Tongue (tissue), 2 donors: ENCODE measurements around the gene CADM2. TPM values are rescaled to one million over a fixed set of nuclear protein-coding genes. Genes with fewer than 3 reads are reported as not detected.
A peak's percentile ranks its signal among the peaks of the same experiment; 100 is the strongest.

Experiments
- DNase-seq: peaks from one replicate; pipeline ENCODE4 v3.0.0-alpha.2; 2015
- total RNA-seq: library from RNA; depleted of rRNA; stranded (reverse); fragments of >200 nt; gene quantifications from one replicate; pipeline ENCODE4 v1.2.3, GENCODE V29; 2014

Gene CADM2
- total RNA-seq, 1 donor from 2014 or later: 13.3 TPM

DNA sequence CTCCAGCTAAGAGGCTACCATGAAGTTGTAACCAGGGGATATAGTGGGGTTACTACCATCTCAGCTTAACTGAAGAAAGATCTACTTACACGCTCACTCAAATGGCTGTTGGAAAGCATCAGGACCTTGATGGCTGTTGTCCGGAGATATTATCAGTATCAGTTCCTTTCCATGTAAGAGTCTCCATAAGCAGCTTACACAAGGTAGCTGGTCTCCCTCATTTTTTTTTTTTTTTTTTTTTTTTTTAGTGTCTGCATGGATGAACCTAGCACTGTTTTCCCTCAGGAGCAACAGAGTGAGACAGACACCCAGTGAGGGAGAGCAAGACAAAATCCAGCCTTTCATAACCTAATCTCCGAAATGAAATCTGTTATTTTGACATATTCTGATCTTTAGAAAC is 230.9 kb downstream of the CADM2 start:
- no peak for DNase-seq

DNA sequence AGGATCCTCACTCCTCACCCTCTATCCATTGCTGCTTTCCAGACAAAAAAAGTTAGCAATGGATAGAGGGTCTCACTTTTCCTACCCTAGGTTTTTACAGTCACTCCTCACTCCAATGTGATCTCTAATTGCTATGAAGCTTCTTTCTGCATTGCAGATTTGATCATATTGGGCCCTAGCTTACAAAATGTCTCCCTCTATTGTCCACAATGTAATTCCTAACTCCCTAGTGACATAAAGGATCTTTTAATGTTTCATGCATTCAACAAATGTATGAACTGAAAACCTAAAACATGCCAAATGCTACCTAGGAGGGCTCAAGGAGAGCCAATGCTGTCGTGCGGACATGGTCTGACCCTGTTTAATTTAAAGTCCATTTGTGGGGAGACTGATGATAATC is 234.8 kb downstream of the CADM2 start:
- DNase-seq: no peak

DNA sequence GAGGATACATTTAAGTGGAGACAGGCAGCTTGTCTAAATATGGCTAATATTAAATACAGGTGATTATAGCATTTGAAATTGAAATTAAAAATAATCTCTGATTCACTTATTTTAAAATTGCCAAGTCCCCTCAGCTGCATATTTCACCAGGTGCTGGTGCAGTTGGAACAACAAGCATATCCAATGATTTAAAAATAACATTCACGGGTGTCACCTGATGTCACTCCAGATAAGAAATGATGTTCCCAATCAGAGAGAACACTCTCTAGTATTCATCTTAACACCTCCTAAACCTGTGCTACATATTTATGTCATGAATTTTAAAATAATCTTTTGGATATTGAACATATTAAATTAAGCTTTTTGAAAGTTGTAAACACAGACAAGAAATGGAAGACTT is 249.9 kb downstream of the CADM2 start:
- DNase-seq: no peak

DNA sequence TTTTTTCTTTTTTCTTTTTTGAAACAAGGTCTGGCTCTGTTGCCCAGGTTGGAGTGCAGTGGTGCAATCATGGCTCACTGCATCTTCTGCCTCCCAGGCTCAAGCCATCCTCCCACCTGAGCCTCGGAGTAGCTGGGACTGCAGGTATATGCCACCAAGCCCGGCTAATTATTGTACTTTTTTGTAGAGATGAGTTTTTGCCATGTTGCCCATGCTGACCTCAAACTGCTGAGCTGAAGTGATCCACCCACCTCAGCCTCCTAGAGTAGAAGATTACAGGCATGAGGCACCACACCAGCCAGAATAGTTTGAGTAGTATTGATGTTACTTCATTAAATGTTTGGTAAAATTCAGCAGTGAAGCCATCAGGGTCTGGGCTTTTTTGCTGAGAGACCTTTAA is 251.8 kb downstream of the CADM2 start:
- DNase-seq: no peak

DNA sequence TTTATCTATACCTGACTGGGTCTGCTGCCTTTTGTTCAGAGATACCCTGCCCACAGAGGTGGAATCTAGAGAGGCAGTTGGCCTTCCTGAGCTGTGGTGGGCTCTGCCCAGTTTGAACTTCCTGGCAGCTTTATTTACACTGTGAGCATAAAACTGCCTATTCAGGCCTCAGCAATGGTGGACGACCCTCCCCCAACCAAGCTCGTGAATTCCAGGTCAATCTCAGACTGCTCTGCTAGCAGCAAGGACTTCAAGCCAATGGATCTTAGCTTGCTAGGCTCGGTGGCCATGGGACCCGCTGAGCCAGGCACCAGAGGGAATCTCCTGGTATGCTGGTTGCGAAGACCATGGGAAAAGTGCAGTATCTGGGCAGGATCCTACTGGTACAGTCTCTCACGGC is 270.2 kb downstream of the CADM2 start:
- no peak for DNase-seq

DNA sequence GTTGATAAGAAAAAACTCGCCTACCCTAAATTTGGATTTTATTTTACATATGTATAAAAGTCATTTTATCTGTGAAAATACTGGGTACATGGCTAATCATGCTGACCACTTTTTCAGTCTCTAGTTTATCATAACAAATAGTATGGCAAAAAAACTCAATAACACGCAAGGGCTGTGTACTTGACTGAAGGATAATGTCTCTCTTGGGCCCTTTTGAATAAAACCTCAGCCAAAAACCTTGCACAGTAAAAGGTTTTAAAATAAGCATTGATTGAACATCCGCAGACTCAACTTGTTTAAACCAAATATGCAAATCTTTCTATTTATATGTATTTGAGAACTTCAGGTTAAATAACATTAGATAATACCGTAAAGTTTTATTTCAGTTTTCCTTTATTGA is 285.3 kb downstream of the CADM2 start:
- no peak for DNase-seq

DNA sequence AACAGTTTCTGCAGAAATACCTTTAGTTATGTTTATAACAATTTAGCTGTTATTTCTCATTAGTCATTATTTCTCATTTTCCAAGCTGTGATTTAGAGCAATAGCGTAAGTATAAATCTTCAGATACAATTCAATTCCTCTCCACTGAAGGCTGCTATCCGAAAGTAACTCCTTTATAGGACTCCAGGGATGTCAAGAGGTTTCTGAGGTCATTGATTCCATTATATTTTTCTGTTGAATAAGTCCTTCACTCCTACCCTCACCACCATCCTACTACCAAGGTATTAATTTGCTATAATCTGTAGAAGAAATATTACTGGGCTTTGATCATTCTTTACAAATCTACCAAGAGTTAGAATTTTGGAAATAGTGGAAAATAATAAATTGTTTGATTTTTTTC is 285.7 kb downstream of the CADM2 start:
- DNase-seq: no peak

DNA sequence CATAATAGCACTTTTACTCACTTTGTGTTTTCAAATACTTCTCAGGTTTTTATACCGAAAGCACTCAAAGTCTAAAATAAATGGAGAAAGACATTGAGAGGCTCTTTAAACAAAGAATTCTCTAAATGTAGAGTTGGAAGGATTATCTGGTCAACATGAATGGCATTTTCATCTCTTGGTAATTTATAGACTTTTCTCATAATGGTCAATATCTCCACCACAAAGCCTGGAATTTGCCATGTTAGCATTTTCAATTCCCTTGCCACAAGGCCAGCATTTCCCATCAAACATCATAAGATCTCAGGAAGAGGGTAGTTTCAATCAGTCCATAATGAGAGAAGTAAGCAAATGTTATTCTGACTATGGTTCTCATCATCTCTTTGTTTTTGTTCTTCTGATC is 293.0 kb downstream of the CADM2 start:
- no peak for DNase-seq

DNA sequence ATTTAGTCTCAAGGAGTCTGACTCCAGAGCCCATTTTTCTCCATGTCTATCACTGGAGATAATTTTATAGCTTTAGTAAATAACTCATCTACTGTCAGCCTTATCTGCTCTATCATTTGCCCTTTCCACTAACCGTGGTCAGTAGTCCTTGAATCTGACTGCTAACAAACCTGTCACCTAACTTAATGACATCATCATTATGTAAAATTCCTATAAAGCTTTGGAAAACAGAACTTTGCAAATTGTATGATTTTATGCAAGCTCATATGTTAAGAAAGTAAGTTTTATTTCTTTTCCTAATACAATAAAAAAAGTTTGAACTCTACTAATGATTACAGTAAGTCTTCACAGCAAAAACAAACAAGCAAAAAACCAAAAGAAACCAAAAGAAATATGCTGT is 293.9 kb downstream of the CADM2 start:
- DNase-seq: no peak

DNA sequence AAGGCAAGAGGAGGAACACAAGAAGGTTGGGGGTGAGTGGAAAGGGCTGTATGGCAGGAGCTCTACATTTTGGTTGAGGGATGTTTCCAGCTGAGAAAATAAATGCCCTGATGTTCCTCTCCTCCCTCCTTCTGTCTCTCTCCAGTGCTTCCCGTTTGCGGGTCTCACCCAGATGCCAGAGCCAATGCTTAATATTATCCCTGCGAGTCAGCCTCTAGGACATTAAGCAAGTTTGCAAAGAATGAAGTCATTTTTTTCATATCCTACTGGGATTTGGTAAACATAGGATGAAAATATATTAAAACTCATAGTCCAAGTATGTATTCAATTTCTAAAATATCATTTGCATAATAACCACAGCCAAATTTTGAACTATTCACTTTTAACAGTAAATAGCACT is 295.9 kb downstream of the CADM2 start:
- no peak for DNase-seq

DNA sequence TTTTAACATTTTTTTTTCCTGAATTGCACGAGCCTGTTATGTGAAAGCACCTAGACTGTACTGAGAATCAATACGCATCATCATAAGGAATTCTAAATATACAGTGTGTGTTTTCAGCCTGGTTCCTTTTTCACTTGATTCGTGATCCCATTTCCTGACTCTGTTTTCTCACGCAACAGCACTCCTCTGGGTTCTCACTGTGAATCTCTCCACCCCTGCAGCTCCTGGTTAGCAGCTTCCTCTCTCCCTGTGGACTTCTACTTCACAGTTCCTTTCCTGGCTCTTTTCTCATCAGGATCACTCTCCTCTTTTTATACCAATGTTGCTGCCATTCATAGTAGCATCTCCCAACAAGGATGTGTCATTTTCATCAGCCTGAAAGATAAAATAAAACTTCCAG is 297.2 kb downstream of the CADM2 start:
- DNase-seq: no peak

DNA sequence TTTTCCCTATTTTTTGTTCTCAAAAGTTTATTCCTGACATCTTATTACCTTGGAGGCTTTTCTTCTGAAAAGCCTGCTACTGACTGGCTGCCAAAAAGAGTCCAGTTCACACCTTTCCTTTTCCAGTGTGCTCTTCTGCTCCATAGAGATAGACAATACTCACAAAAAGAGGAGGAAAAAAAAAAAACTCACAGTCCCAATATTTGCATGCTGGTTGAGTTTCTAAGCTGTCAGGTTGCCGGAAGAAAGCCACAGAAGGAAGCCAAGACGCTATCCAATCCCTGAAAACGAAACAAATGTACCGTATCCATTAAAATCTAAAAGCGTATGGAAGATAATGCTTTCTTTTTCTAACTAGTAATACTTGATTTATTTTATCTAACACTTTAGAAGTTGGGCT is 299.5 kb downstream of the CADM2 start:
- no peak for DNase-seq

DNA sequence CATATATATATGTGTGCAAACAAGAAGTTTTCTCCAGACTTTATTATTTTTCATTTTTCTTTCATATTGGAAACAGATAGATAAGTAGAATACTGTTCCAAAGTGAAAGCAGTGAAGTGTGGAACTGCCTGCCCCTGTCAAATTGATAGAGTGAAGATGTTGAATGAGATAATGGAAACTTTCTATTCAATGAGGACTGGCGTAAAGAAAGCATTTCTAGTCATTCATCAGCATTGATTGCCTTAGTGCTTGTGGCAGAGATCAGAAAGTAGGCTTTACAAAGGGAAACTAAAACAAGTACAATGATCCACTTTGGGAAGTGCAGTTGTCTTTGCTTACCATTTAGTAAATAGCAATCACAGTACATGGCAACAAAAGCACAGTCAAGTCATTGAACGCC is 300.0 kb downstream of the CADM2 start:
- DNase-seq: no peak

DNA sequence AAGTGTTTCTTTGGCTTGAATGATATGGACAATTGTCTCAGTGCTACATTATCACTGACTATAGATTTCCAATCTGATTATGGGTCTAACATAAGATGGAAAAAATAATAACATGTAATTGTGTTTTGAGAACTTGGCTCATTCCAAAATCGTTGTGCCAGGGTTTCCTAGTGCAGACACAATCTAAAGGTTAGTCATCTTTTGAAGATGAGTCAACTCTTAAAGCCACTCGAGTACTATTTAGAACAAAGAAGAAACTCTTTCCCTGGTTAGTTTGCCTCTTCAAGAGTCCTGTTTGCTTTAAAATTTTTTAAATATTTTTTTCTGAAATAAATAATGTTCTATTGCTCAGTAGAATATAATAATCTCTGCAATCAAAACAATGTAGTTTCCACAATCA is 301.0 kb downstream of the CADM2 start:
- no peak for DNase-seq

DNA sequence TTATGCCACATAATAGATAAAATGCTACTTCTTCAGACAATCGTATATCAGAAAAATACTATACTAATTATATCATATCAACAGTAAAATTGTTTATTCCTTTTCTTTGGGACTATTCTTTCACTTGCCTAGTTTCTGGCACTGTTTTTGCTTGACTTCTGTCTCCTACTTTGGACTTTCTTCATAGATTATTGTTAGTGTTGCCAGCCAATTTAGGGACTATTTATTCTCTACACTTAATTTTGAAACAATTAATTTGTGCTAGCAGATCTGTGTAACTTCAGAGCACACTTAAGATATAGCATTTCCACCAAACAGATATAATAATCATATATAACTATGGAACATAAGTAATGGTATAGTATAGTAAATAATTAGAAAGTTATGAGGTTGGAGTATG is 305.6 kb downstream of the CADM2 start:
- no peak for DNase-seq

DNA sequence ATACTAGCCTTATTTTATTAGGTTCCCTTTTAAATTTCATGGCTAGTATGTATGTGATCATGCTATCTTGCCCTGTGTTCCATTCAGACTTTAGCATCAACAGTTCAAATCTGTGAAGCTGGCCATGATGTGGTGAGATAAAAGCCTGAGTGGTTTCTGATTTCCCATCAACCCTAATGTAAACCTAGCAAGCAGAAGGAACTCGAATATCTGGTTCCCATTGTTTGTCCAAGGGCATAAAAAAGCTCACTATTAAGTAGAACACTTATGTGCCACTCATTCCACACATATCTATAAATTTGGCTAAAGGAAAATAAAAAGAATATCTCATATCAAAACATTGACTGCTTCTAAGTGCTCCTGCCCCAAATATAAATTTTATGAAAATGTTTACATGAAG is 311.7 kb downstream of the CADM2 start:
- DNase-seq: no peak

DNA sequence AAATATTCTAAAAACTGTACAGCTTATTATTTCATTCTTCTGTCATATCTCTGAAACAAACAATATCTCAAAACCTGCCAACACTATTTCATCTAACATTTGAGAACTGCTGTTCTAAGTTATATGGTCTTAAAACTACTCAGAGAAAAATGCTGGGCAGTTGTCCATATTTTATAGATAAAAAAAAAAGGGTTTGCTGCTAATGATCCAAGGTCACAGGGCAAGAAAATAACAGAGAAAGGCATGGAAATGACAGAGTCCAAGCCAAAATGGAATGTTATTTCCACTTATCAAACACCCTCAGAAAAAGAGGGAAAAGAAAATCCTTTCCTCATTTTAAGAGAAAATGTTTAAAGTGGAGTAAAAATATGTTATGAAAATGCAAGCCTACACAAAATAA is 313.1 kb downstream of the CADM2 start:
- DNase-seq: no peak

DNA sequence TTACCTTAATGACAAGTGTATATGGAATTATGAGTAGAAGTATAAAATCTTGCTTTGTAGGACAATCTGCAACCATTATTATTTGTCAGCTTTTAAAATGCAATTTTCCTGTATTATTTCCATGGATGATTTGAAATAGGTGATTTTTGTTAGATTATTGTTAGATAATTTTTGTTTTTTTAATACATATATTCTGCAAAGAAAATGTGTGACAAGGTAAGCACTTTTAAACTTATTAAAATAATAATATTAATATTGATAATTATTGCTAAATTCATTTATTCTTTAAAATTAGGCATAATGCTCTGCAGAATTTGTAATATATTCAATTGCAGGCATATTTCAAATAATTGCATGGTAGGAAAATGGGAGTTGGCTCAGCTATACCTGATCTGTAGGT is 329.5 kb downstream of the CADM2 start:
- no peak for DNase-seq

DNA sequence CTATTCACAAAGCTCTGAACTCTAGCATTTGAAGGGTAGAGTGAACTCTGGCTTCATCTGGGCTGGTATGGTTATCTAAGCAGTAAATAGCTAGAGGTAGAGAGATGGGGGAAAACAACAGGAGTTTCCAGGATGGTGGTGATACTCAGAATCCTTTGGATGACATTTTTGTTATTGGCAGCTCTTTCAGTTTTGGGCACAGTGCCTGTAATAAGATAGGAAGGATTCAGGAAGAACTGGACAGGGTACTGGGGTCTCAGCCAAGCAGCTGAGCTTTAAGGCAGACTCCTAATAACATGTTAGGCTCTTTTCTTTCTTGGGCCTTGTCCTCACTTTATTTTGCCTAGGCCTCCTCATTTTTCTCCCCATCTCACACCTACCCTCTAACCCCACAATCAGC is 338.5 kb downstream of the CADM2 start:
- DNase-seq: peak; percentile 7

DNA sequence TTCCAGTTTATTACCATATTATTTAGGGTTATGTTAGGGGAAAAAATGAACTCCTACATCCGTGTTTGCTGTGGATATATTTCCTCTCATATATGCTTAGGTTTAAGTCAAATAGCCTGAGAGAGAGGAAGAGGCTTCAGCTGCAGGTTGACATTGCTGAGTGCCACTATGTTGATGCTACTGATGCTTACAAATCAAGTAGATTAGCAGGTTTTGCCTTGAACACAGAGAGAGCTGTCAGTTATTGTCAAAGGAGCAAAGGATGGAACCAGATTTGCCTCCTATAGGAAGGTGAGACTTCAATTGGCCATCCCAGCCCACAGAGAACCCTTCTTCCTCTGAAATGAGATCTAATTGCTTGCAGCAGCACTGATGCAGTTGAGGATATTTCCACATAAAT is 339.2 kb downstream of the CADM2 start:
- DNase-seq: no peak

DNA sequence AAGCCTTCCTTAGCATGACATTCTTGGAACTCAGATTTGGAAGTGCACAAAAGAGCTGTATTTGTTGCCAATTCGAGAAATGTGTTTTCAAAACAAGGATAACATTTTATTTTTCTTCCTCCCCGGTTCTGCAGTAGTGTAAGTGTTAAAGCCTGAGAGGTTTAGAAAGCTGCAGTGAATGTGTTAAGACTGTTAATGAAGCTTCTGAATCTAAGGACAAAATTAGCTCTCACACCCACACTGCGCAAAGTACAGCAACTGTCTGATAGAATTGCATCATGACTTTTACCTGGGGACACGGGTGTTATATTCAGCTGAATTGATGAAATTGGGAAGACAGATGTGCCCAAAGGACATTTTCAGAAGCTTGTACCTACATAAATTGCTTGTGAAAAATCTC is 344.4 kb downstream of the CADM2 start:
- DNase-seq: no peak

DNA sequence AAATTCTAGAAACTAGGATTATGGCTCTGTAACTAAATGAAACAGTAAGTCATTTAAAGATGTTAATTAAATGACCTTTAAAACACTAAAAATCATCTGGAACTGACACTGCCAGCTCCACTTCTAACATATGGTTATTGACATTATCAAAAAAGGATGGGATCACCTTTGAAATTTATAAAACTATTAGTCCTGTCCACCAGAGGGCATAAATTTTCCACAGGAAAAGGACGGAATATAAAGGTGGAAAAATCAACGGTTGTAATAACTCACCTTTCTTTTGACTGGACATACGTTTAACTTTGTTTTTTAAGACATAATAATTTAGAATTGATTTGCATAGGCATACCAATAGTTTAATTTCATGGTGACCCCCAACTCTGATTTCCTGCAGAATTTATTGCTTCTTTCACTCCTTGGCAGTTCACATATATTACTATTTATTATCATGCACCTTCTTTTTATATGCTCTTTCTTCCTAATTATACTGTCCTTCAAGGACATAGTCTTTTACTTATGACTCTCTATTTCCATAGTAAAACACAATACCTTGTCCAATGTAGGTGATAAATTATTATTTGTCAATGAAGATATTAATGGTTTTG is 345.7 kb downstream of the CADM2 start:
- DNase-seq: peak; percentile 5

DNA sequence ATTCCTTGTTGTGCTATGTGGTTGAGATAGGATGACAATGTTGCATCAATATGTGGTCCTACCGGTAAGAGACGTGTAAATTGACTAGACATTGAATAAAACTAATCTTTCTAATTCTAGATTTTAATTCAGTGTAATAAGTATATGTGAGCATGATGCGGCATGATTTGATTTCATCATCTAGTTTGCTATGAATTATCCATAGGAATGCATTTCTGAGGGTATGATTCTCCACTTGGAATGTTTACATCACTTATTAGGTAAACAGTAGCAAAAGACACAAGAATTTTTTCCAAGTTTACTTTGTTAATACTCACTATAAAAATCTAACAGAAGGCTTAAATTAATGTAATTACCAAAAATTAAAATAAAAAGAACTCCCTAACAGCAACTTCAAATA is 353.5 kb downstream of the CADM2 start:
- no peak for DNase-seq

DNA sequence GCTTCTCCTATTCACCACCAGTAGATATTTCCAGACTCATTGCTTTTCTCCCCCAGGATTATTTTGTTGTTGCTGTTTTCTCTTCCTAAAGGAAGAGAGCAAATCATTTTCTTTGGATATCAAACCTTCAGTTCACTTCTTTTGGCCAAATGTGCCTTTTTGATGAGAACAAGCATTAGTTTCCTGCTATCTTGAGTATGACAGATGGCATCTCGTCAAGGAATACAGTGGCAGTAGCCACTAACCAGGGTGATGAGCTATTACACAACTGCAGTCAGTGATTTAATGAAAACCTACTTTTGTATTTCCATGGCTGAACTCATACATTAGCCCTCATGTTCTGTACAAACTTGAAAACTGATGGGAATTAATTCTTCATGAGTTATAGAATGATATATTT is 354.6 kb downstream of the CADM2 start:
- DNase-seq: no peak

DNA sequence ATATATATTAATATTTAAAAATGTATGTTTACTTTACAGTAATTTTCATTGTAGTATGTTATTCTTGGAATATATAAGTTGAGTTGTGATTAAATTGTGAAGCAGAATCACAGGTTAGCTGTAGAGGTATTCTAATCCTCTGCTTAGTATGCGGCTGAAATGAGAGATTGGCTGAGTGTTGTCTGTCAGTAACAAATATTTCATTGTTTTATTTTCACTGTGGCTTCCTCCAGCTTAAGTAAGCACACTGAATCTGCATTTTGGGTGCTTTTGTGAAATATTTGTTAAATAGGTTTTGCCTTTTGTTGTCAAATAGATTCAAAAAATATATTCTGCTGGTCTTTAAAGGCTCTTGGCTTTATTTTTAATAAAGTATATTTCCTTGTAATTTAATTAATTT is 357.5 kb downstream of the CADM2 start:
- no peak for DNase-seq
